Stimulated activated CD8-positive, alpha-beta memory T cell treated with anti-CD3 and anti-CD28 coated beads, Interleukin-7, amount 100 ng/mL, for 24 hours (primary cell): ENCODE data around the gene ANO6.
"Not testable (repeated sequence)": the region's sequence is repeated elsewhere in the genome, so short reads cannot be mapped to it uniquely, and the experiment has no call there.

Source experiments
- DNase-seq: peaks from one replicate; pipeline ENCODE4 v3.0.0-alpha.2; 2020; ENCODE audit warnings: low read depth

Gene ANO6, protein sequence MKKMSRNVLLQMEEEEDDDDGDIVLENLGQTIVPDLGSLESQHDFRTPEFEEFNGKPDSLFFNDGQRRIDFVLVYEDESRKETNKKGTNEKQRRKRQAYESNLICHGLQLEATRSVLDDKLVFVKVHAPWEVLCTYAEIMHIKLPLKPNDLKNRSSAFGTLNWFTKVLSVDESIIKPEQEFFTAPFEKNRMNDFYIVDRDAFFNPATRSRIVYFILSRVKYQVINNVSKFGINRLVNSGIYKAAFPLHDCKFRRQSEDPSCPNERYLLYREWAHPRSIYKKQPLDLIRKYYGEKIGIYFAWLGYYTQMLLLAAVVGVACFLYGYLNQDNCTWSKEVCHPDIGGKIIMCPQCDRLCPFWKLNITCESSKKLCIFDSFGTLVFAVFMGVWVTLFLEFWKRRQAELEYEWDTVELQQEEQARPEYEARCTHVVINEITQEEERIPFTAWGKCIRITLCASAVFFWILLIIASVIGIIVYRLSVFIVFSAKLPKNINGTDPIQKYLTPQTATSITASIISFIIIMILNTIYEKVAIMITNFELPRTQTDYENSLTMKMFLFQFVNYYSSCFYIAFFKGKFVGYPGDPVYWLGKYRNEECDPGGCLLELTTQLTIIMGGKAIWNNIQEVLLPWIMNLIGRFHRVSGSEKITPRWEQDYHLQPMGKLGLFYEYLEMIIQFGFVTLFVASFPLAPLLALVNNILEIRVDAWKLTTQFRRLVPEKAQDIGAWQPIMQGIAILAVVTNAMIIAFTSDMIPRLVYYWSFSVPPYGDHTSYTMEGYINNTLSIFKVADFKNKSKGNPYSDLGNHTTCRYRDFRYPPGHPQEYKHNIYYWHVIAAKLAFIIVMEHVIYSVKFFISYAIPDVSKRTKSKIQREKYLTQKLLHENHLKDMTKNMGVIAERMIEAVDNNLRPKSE

GRCh38 chr12:45215419-45216229, at the start of gene ANO6:
Gene ANO6, plus strand, starts transcription at chr12:45216095. Its CDS starts 227 bp downstream, at chr12:45216322.
- DNase-seq: peak; percentile 60

DNA sequence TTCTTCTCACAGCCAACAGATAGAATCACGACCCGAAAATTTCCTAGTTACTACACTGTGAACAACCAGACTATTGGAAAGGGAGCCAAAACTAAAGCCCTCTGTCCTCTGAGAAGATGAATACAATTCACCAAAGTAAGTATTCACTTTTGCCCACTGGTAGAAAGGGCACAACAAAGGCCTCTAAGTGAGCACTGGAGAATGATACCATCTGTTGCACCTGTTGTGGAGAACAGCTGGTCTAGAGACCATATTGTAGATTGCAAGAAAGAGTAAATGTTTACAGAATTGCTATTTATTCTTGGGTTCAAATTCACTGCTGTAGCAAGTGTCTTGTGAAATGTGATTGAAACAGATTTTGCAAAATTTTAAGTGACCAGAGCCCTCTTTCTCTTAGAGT, 46.9 kb upstream of the ANO6 start:
- DNase-seq: no peak

- peak; percentile 75 for DNase-seq
These were observed 45.3 kb upstream of the ANO6 start for GRCh38 chr12:45170456-45171042.

DNA sequence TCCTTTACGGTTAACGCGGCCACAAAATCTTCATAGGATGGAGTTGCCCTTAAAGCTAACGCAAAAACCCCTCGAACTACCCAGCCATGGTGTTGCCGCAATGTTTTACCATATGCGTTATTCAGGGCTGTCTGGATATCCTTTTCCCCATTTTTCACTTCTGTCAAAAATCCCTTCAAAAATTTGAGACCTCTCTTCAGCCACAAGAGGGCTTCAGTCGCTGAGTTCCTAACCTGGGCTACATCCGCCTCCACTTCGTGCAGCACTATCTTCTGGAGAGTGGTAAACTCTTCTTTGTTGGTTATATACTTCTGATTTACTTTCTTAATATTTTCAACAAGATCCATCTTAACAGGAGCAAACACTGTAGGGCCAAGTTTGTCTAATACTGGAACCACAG, 42.6 kb upstream of the ANO6 start:
- not testable (repeated sequence) for DNase-seq

- DNase-seq: no peak
These were observed 41.3 kb upstream of the ANO6 start for GRCh38 chr12:45174595-45174994.

GRCh38 chr12:45178771-45179170, 37.1 kb upstream of the ANO6 start:
- no peak for DNase-seq

DNA sequence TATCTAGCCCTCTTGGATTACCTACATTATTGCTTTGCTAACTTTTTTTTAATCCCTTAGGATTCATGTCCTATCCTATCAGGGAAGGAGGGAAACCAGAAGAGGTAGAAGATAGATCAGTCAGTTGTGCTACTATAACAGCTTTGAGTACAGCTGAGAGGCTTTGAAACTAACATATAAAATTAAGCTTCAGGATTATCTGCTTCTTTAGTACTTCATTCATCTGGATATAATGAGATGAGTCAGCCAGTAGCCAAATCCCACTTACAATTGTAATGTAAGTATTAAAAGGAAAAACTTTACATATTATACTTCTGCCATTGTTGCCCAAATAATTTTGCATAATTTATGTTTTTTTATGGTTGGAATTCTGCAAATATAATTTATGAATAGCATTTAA, 33.4 kb upstream of the ANO6 start:
- no peak for DNase-seq

GRCh38 chr12:45183246-45183645, 32.6 kb upstream of the ANO6 start:
- no peak for DNase-seq

GRCh38 chr12:45184147-45184963, 31.5 kb upstream of the ANO6 start:
- DNase-seq: no peak

GRCh38 chr12:45186762-45187161, 29.1 kb upstream of the ANO6 start:
- no peak for DNase-seq

GRCh38 chr12:45189766-45190403, 26.0 kb upstream of the ANO6 start:
- DNase-seq: no peak

DNA sequence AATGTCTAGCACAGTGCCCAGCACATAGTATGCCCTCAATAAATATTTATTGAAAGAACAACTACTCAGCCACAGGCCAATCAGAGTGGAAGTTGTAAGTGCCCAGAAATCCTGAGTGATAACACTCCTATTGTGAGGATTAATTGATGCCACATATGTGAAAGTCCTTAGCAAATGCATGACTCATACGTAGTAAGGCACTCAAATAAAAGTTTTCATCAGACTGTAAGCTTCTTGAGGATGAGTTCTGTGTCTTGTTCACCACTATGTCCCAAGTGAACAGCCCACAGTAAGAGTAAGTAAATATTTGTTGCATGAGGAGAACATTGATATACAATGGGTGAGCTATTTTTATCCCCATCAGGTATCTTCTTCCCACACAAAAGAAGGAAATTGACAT, 24.7 kb upstream of the ANO6 start:
- no peak for DNase-seq

DNA sequence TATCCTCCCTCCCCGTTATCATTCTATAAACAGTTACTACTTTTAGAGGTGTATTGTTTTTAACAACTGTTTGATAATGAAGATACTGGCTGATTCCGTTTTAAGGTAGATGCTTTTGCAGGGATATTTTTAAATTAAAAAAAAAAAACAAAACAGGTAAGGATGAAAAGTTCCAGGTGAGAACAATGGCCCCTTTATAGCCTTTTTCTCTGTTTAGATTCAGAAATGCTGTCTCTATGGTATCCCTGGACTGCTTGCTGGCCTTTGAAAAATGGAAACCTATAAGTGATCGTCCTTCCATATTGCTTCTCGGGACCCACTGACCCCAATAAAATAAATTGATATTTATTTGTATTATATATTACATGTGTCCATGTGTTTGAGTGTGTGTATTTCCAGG, 23.2 kb upstream of the ANO6 start:
- DNase-seq: no peak

GRCh38 chr12:45200491-45201043, 15.3 kb upstream of the ANO6 start:
- no peak for DNase-seq

GRCh38 chr12:45203767-45204166, 12.1 kb upstream of the ANO6 start:
- DNase-seq: no peak

DNA sequence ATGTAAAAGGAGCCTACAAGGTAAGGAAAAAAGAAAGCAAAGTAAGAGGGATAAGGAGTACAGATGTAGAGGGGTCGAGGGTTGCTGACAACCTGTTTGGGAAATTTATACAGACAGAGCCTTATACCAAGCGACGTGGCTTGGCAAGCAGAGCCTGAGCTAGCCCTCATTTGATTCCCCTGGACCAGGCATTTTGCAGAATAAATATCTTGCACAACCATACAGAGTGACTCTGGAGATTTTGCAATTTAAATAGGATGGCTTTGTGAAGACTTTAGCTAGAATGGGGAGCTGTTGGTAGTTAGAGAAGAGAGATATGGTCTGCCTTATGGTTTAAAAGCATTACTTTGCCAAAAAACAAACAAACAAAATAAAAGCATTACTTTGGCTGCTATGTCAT, 11.1 kb upstream of the ANO6 start:
- DNase-seq: no peak

DNA sequence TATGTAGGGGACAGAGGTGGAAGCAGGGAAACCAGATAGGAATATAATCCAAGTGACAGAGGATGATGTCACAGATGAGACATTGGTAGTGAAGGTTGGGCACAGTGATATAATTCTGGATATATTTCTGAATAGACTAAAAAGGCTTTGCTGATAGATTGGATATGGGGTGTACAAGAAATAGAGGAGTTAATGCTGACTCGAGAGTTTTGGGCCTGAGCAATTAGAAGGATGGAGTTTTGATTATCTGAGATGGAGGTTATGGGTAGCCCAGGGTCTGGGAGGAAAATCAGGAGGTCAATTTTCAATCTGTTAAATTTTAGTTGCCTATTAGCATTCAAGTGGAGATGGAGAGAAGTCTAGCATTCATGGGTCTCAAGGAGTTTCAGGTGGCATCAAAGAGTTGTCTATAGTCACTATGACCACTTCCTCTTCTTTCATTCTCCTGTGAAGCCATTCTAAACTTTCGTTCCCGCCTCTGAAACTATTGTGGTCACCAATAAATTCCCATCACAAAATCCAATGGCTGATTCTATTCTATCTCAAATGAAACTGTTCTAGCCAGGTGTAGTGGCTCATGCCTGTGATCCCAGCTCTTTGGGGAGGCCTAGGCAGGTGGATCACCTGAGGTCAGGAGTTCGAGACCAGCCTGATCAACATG, 10.6 kb upstream of the ANO6 start:
- DNase-seq: no peak

DNA sequence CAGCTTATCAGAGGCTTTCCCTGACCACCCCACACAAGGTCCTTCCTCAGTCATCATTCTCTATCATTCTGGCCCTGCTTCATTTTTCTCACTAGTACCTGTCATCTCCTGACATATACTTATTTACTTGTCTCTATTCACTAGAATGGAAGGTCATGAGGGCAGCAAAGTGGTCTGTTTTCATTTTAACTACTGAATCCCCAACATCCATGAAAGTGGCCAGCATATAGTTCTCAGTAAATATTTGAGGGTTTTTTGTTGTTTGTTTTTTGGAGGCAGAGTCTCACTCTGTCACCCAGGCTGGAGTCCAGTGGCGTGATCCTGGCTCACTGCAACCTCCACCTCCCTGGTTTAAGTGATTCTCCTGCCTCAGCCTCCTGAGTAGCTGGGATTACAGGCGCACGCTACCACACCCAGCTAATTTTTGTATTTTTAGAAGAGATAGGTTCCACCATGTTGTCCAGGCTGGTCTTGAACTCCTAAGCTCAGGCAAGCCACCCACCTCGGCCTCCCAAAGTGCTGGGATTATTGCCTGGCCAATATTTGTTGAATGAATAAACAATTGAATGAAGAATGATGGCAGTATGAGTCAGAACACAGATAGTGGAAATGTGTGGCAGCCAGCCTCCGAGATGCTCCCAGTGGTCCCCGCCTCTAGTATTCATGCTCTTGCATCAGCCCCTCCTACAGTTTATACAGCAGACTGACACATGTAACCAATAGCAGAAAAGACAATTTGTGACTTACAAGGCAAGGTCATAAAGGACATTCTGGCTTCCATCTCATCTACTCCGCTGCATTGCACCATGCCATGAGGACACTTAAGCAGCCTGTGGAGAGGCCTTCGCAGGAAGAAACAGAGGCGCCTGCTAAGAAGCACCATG, 7.0 kb upstream of the ANO6 start:
- DNase-seq: no peak

DNA sequence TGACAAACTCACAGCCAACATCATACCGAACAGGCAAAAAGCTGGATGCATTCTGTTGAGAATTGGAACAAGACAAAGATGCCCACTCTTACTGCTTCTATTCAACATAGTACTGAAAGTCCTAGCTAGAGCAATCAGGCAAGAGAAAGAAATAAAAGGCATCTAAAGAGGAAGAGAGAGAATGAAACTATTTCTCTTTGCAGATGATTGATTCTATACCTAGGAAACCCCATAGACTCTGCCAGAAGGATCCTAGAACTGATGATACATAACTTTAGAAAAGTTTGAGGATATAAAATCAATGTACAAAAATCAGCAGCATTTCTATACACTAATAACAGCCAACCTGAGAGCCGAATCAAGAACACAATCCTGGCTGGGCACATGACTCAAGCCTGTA, 6.1 kb upstream of the ANO6 start:
- DNase-seq: no peak
